Brain microvascular endothelial cell (primary cell): Measurements from ENCODE around the gene SRMS.
A peak's percentile ranks its signal among the peaks of the same experiment; 100 is the strongest.
"Not testable (repeated sequence)": the region's sequence is repeated elsewhere in the genome, so short reads cannot be mapped to it uniquely, and the experiment has no call there.

Experiments used
- DNase-seq: peaks from one replicate; pipeline ENCODE4 v3.0.0-alpha.2; 2020
- H3K27ac ChIP-seq: fragments of 250-450 bp; sonication (Bioruptor Pico); 2 replicates; pipeline ENCODE4 v1.5.1; 2020; ENCODE audit warnings: mild to moderate bottlenecking, moderate library complexity
- H3K27me3 ChIP-seq: fragments of 250-450 bp; sonication (Bioruptor Pico); replicated peaks from 2 replicates; pipeline ENCODE4 v1.5.1; 2020; ENCODE audit warnings: mild to moderate bottlenecking
- H3K36me3 ChIP-seq: fragments of 250-450 bp; sonication (Bioruptor Pico); replicated peaks from 2 replicates; pipeline ENCODE4 v1.5.1; 2020; ENCODE audit warnings: mild to moderate bottlenecking
- H3K4me3 ChIP-seq: 2 replicates; pipeline ENCODE4 v1.5.1; 2011; ENCODE audit warnings: low read depth, mild to moderate bottlenecking, control low read depth, low read length, moderate library complexity
- in situ Hi-C: cut with HindIII; loops from 2 replicates; pipeline ENCODE4 v1.10.0; 2017; ENCODE audit warnings: low sequenced_read_pairs, low pct_ligation_motif_present
- TF ChIP-seq, protein P1 (sequence below): IDR thresholded peaks from 2 replicates; pipeline ENCODE4 v1.5.1; 2011; ENCODE audit warnings: low read depth, mild to moderate bottlenecking, moderate library complexity, low read length, control low read depth, inconsistent platforms; ENCODE audit errors: missing control alignments

The SRMS gene

DNA sequence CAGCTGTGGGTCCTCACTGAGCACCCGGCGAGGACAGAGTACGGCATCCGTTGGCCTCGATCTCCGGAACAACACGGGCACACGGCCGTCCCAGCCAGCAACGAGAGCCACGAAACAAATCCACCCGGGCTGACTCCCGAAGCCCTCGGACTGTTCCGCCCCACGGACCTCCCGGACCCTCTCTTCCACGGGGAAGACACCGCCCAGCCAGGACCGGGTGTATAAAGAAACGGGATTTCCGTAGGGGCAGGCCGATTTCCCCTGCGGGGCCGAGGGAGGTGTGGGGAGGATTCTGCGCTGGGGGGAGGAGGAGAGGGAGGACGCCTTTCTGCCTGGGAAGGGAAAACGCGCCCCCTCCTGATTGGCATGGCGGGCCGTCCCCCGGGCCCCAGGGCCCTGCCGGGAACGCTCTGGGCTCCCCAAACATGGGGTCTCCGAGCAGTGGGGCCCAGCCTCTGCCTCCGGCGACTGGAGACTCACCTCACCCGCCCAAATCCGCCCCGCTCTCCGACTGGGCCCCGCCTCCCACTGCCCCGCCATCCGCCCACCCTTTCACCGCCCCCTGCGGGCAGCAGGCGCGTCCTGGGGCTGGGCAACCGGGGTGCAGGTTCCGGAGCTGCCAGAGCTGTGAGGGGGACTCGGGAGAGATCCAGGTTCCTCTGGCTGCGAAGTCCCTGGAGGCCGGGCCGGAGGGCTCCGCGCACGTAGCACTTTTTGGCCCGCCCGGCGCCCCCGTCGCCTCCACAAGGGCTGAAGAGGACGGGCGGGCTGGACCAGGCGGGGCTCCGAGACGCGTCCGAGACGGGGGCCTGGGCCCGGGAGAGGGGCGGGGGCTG is 27.7 kb downstream of the SRMS start:
- peak overlapping the region; percentile 83 for H3K4me3 ChIP-seq
- in situ Hi-C loops, result no loop called here
- H3K27ac ChIP-seq, result no peak overlapping the region
- no peak for DNase-seq
- TF ChIP-seq, protein P1, sequence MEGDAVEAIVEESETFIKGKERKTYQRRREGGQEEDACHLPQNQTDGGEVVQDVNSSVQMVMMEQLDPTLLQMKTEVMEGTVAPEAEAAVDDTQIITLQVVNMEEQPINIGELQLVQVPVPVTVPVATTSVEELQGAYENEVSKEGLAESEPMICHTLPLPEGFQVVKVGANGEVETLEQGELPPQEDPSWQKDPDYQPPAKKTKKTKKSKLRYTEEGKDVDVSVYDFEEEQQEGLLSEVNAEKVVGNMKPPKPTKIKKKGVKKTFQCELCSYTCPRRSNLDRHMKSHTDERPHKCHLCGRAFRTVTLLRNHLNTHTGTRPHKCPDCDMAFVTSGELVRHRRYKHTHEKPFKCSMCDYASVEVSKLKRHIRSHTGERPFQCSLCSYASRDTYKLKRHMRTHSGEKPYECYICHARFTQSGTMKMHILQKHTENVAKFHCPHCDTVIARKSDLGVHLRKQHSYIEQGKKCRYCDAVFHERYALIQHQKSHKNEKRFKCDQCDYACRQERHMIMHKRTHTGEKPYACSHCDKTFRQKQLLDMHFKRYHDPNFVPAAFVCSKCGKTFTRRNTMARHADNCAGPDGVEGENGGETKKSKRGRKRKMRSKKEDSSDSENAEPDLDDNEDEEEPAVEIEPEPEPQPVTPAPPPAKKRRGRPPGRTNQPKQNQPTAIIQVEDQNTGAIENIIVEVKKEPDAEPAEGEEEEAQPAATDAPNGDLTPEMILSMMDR, result peak; percentile 42
- no peaks in the 10 kb centered on the region for H3K27me3 ChIP-seq
- H3K36me3 ChIP-seq, result peaks cover 12% of the 10 kb centered on the region

GRCh38 chr20:63518946-63519667 is 28.4 kb downstream of the SRMS start:
- peak overlapping the region; percentile 83 for H3K4me3 ChIP-seq
- DNase-seq, result no peak
- TF ChIP-seq, protein P1, result no peak
- H3K27me3 ChIP-seq, result no peaks in the 10 kb centered on the region
- peaks cover 12% of the 10 kb centered on the region for H3K36me3 ChIP-seq
- in situ Hi-C loops, result no loop called here
- H3K27ac ChIP-seq, result no peak overlapping the region

- in situ Hi-C loops, result no loop called here
- TF ChIP-seq, protein P1, result peak; percentile 39
- no peak overlapping the region for H3K4me3 ChIP-seq
- no peaks in the 10 kb centered on the region for H3K27me3 ChIP-seq
- DNase-seq, result no peak
- H3K27ac ChIP-seq, result no peak overlapping the region
- peaks cover 9% of the 10 kb centered on the region for H3K36me3 ChIP-seq
Observed at GRCh38 chr20:63518351-63518861, 29.1 kb downstream of the SRMS start.

DNA sequence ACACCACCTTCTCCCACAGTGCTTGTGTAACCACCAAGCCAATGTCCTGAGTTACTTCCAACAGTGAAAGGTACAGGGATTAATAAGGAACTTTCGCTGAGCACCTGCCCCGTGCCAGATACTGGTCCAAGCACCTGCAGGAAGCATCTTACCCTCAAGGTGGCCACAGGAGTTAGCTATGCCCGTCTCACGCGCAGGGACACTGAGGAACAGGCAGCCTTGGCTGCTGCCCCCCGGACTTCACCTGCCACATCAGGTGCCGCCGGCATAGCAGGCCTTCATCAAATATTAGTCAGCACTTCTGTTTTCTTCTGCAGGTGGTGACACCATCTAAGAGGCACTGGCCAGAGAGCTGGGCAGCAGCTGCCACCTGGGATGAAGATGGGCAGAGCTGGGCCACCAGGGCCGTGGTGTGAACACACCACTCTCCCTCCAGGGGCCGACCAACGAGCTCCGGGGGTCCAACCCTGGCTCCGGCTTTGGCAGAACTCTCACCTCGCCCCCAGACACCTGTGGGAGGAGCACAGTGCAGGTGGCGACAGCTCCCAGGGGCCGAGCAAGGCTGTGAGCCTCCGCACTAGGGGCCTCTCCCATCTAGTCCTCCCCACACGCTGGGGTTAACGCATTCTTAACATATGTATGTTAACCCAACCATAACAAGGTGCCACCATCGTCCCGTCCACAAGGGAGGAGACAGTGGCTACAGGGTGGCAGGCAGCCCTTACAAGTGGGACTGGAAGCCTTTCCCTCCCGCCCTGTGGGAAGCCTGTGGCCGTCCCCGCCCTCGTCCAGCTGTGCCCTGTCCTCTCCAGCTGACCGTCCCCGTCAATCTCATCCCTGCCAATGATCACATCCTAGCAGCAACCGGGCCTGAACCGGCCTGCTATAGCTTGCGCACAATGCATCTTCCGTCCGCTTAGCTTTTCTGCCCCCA is 29.9 kb downstream of the SRMS start:
- TF ChIP-seq, protein P1, result no peak
- no peaks in the 10 kb centered on the region for H3K27me3 ChIP-seq
- H3K36me3 ChIP-seq, result peaks cover 5% of the 10 kb centered on the region
- H3K27ac ChIP-seq, result no peak overlapping the region
- no peak overlapping the region for H3K4me3 ChIP-seq
- in situ Hi-C loops, result no loop called here
- no peak for DNase-seq

- H3K27me3 ChIP-seq, H3K4me3 ChIP-seq, H3K27ac ChIP-seq, DNase-seq, in situ Hi-C loops, H3K36me3 ChIP-seq: not testable (repeated sequence)
Observed at GRCh38 chr20:63514520-63514919, 33.0 kb downstream of the SRMS start.
